HepG2 (cell line): ENCODE data around the gene MARK2. TPM values are rescaled to one million over a fixed set of nuclear protein-coding genes. Genes with fewer than 3 reads are reported as not detected.

Experiments used
- BORCS8-MEF2B ChIP-seq: sonication (generic); formaldehyde crosslinking; IDR thresholded peaks from 2 replicates; pipeline ENCODE4 v1.8.0; 2022; ENCODE audit warnings: mild to moderate bottlenecking, missing genetic modification reagents
- FOSL2 ChIP-seq: sonication (generic); formaldehyde crosslinking; IDR thresholded peaks from 2 replicates; pipeline ENCODE4 v1.4.0; 2020; ENCODE audit warnings: missing genetic modification reagents
- FOXC1 ChIP-seq: sonication (generic); formaldehyde crosslinking; IDR thresholded peaks from 2 replicates; pipeline ENCODE4 v1.8.0; 2022; ENCODE audit warnings: mild to moderate bottlenecking, missing genetic modification reagents, borderline replicate concordance
- HMGXB3 ChIP-seq: sonication (generic); formaldehyde crosslinking; IDR thresholded peaks from 2 replicates; pipeline ENCODE4 v1.4.0; 2020; ENCODE audit warnings: missing genetic modification reagents, borderline replicate concordance
- HOXA3 ChIP-seq: sonication (generic); formaldehyde crosslinking; IDR thresholded peaks from 2 replicates; pipeline ENCODE4 v1.5.0; 2020; ENCODE audit warnings: missing genetic modification reagents
- MED13 ChIP-seq: sonication (generic); formaldehyde crosslinking; IDR thresholded peaks from 2 replicates; pipeline ENCODE4 v1.5.0; 2020; ENCODE audit warnings: missing genetic modification reagents
- MTF1 ChIP-seq: sonication (generic); formaldehyde crosslinking; IDR thresholded peaks from 2 replicates; pipeline ENCODE4 v1.5.0; 2020; ENCODE audit warnings: missing genetic modification reagents
- TBX2 ChIP-seq: sonication (generic); formaldehyde crosslinking; IDR thresholded peaks from 2 replicates; pipeline ENCODE4 v1.5.0; 2020; ENCODE audit warnings: missing genetic modification reagents, mild to moderate bottlenecking, borderline replicate concordance
- ZNF235 ChIP-seq: sonication (generic); formaldehyde crosslinking; IDR thresholded peaks from 2 replicates; pipeline ENCODE4 v1.8.1; 2023; ENCODE audit warnings: mild to moderate bottlenecking, missing genetic modification reagents, borderline replicate concordance
- polyA plus RNA-seq, 8 experiments: library from polyadenylated mRNA; depleted of rRNA in 3 of 8; stranded (reverse) in 7 of 8; unstranded in 1 of 8; fragments of >200 nt; fragmentation: Illumina TruSeq in 4 of 8; extraction: Trizol in 4 of 8; gene quantifications; 2 replicates each; pipeline versions ENCODE4 v1.2.1 to v1.2.3, GENCODE V29; 2011 to 2016; ENCODE audit warnings: low read depth in 4 of 8, missing spikeins in 1 of 8, mixed read lengths in 1 of 8; ENCODE audit not compliant: insufficient read depth in 1 of 8
- total RNA-seq, 5 experiments: library from RNA; depleted of rRNA; stranded (reverse); fragments of >200 nt; fragmentation: Illumina TruSeq; extraction: Trizol; gene quantifications; 2 replicates each; pipeline ENCODE4 v1.2.3, GENCODE V29; 2016; ENCODE audit warnings: low read depth in 1 of 5
- TF ChIP-seq, protein P1 (sequence below): IDR thresholded peaks from 2 replicates; pipeline ENCODE4 v1.4.0; 2020; ENCODE audit warnings: mild to moderate bottlenecking, missing genetic modification reagents
- TF ChIP-seq, protein P2 (sequence below): sonication (generic); formaldehyde crosslinking; IDR thresholded peaks from 2 replicates; pipeline ENCODE4 v1.5.0; 2020; ENCODE audit warnings: mild to moderate bottlenecking, missing genetic modification reagents
- TF ChIP-seq, protein P3 (sequence below): sonication (generic); formaldehyde crosslinking; IDR thresholded peaks from 2 replicates; pipeline ENCODE4 v1.4.0; 2020; ENCODE audit warnings: mild to moderate bottlenecking, missing genetic modification reagents
- TF ChIP-seq, protein P4 (sequence below): sonication (generic); formaldehyde crosslinking; IDR thresholded peaks from 2 replicates; pipeline ENCODE4 v1.5.0; 2020; ENCODE audit warnings: mild to moderate bottlenecking, missing genetic modification reagents, moderate library complexity

The MARK2 gene
- total and polyA plus RNA-seq, 2 of the 13 experiments (the other 11 are each of a cell fraction or from before 2014, with no cell fraction given), result 13.5 to 13.9 TPM

- TF ChIP-seq, protein P1, sequence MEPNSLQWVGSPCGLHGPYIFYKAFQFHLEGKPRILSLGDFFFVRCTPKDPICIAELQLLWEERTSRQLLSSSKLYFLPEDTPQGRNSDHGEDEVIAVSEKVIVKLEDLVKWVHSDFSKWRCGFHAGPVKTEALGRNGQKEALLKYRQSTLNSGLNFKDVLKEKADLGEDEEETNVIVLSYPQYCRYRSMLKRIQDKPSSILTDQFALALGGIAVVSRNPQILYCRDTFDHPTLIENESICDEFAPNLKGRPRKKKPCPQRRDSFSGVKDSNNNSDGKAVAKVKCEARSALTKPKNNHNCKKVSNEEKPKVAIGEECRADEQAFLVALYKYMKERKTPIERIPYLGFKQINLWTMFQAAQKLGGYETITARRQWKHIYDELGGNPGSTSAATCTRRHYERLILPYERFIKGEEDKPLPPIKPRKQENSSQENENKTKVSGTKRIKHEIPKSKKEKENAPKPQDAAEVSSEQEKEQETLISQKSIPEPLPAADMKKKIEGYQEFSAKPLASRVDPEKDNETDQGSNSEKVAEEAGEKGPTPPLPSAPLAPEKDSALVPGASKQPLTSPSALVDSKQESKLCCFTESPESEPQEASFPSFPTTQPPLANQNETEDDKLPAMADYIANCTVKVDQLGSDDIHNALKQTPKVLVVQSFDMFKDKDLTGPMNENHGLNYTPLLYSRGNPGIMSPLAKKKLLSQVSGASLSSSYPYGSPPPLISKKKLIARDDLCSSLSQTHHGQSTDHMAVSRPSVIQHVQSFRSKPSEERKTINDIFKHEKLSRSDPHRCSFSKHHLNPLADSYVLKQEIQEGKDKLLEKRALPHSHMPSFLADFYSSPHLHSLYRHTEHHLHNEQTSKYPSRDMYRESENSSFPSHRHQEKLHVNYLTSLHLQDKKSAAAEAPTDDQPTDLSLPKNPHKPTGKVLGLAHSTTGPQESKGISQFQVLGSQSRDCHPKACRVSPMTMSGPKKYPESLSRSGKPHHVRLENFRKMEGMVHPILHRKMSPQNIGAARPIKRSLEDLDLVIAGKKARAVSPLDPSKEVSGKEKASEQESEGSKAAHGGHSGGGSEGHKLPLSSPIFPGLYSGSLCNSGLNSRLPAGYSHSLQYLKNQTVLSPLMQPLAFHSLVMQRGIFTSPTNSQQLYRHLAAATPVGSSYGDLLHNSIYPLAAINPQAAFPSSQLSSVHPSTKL, result peak; percentile 36; the same call in 1 of the 2 replicates
- TF ChIP-seq FOSL2 (CRISPR knock-in tag), result no peak; the same call in 1 of the 2 replicates
- peak; percentile 55; the same call in 1 of the 2 replicates for TF ChIP-seq BORCS8-MEF2B (CRISPR knock-in tag)
- TF ChIP-seq, protein P2, sequence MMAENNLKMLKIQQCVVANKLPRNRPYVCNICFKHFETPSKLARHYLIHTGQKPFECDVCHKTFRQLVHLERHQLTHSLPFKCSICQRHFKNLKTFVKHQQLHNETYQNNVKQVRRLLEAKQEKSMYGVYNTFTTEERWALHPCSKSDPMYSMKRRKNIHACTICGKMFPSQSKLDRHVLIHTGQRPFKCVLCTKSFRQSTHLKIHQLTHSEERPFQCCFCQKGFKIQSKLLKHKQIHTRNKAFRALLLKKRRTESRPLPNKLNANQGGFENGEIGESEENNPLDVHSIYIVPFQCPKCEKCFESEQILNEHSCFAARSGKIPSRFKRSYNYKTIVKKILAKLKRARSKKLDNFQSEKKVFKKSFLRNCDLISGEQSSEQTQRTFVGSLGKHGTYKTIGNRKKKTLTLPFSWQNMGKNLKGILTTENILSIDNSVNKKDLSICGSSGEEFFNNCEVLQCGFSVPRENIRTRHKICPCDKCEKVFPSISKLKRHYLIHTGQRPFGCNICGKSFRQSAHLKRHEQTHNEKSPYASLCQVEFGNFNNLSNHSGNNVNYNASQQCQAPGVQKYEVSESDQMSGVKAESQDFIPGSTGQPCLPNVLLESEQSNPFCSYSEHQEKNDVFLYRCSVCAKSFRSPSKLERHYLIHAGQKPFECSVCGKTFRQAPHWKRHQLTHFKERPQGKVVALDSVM (CRISPR knock-in tag), result 0 out of 2 replicates have a peak, but pooled peaks have one; percentile 43
- 0 out of 2 replicates have a peak, but pooled peaks have one; percentile 17 for TF ChIP-seq ZNF235 (CRISPR knock-in tag)
- TF ChIP-seq, protein P3, sequence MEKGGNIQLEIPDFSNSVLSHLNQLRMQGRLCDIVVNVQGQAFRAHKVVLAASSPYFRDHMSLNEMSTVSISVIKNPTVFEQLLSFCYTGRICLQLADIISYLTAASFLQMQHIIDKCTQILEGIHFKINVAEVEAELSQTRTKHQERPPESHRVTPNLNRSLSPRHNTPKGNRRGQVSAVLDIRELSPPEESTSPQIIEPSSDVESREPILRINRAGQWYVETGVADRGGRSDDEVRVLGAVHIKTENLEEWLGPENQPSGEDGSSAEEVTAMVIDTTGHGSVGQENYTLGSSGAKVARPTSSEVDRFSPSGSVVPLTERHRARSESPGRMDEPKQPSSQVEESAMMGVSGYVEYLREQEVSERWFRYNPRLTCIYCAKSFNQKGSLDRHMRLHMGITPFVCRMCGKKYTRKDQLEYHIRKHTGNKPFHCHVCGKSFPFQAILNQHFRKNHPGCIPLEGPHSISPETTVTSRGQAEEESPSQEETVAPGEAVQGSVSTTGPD, result 0 out of 2 replicates have a peak, but pooled peaks have one; percentile 48
- TF ChIP-seq HMGXB3 (CRISPR knock-in tag), result no peak
- TF ChIP-seq FOXC1, result peak; percentile 42; the same call in 1 of the 2 replicates
- TF ChIP-seq, protein P4, sequence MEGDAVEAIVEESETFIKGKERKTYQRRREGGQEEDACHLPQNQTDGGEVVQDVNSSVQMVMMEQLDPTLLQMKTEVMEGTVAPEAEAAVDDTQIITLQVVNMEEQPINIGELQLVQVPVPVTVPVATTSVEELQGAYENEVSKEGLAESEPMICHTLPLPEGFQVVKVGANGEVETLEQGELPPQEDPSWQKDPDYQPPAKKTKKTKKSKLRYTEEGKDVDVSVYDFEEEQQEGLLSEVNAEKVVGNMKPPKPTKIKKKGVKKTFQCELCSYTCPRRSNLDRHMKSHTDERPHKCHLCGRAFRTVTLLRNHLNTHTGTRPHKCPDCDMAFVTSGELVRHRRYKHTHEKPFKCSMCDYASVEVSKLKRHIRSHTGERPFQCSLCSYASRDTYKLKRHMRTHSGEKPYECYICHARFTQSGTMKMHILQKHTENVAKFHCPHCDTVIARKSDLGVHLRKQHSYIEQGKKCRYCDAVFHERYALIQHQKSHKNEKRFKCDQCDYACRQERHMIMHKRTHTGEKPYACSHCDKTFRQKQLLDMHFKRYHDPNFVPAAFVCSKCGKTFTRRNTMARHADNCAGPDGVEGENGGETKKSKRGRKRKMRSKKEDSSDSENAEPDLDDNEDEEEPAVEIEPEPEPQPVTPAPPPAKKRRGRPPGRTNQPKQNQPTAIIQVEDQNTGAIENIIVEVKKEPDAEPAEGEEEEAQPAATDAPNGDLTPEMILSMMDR (CRISPR knock-in tag), result peak; percentile 44
- TF ChIP-seq MTF1 (CRISPR knock-in tag), result no peak
- peak; percentile 65 for TF ChIP-seq TBX2
- 0 out of 2 replicates have a peak, but pooled peaks have one; percentile 45 for TF ChIP-seq MED13 (CRISPR knock-in tag)
- no peak for TF ChIP-seq HOXA3
These were observed 25.1 kb upstream of the MARK2 start (continued) for GRCh38 chr11:63813563-63814382.
